Dedifferentiated amniotic fluid mesenchymal stem cell (primary cell): ENCODE results near the gene CRYBG1.
"Not testable (repeated sequence)": the region's sequence is repeated elsewhere in the genome, so short reads cannot be mapped to it uniquely, and the experiment has no call there.

Experiments used
- DNase-seq: peaks from one replicate; pipeline ENCODE4 v3.0.0-alpha.2; 2016; ENCODE audit errors: extremely low spot score

Gene CRYBG1

DNA sequence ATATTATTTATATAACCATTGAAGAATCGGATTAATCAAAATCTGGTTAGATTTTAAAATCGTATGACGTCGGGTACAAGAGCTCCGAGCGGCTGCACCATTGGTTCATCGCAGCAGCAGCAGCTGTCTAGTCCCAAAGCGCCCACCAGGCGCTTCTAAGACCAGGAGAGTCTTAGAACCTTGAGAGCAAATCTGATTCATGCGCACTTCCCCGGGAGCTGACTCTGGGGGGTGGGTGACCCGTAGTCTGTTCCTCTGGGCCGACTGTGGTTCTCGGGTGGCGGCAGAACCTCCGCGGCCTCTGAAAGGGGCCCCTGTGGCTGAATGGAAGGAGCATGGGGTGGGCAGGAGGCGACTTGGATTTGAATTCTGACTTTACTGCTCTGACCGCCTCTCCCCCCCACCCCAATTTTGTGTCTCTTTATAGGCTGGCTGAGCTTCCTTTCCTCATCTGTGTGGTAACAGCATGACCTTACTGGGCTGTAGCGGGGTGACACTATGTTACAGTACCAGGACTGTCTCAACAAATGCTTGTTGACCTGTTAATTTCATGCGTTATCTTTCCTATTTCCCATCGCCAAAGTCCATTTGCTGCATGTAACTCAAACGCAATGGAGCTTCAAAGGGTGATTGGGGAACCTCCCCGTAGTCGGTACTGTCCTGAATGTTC, 149.0 kb downstream of the CRYBG1 start:
- DNase-seq = no peak

GRCh38 chr6:106510090-106510970, 149.8 kb downstream of the CRYBG1 start:
- peak; percentile 47 for DNase-seq

- DNase-seq = peak; percentile 59
These were observed 151.0 kb downstream of the CRYBG1 start for GRCh38 chr6:106511288-106512047.

DNA sequence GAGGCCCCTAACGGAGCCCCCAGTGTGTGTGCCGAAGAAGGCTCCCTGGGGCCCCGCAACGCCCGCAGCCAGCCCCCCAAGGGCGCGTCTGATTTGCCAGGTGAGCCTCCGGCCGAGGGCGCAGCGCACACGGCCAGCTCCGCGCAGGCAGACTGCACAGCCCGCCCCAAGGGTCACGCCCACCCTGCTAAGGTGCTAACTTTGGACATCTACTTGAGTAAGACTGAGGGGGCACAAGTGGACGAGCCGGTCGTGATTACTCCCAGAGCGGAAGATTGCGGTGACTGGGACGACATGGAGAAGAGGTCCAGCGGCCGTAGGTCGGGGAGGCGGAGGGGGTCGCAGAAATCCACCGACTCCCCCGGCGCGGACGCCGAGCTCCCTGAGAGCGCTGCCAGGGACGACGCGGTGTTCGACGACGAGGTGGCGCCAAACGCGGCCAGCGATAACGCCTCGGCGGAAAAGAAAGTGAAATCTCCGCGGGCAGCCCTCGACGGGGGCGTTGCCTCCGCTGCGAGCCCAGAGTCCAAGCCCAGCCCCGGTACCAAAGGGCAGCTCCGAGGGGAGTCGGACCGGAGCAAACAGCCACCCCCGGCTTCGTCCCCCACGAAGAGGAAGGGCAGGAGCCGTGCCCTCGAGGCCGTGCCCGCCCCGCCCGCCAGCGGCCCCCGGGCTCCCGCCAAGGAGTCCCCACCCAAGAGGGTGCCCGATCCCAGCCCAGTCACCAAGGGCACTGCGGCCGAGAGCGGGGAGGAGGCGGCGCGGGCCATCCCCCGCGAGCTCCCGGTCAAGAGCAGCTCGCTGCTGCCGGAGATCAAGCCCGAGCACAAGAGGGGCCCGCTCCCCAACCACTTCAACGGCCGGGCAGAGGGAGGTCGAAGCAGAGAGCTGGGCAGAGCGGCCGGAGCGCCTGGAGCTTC, 151.8 kb downstream of the CRYBG1 start:
- no peak for DNase-seq

- no peak for DNase-seq
These were observed 152.6 kb downstream of the CRYBG1 start for GRCh38 chr6:106512968-106513574.

DNA sequence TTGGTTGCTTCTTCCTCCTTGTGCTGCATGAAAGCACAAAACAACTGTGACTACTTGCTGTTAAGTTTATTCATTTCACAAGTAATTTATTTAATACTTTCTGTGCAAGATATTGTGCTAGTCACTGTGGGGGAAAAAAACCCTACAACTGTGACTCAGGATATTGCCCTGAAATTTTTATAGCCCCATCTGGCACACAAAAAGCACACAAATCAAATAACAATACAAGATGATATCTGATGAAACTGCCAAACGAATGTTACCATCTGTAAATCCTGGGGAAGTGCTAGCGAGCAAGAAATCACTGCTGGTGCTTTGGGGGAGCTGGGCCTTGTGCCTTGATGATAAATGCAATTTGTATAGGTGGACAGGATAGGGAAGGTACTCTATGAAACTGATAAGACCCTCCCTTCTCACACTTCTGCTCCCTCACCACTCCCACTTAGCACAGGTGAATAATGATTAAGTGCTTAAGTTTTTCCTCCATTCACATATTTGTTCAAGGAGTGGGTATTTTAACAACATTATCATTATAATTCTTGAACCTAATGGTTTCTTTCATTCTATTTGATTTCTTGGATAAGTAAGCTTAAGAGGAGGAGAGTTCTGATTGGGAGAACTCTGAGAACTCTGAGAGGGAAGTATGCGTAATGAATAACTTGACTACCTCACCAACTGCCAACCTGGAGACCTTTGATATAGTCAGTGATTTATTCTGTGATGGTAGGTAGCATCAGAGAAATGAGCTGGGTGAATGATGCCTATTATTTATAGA, 153.5 kb downstream of the CRYBG1 start:
- DNase-seq = no peak

GRCh38 chr6:106514583-106514885, 154.0 kb downstream of the CRYBG1 start:
- DNase-seq = no peak

DNA sequence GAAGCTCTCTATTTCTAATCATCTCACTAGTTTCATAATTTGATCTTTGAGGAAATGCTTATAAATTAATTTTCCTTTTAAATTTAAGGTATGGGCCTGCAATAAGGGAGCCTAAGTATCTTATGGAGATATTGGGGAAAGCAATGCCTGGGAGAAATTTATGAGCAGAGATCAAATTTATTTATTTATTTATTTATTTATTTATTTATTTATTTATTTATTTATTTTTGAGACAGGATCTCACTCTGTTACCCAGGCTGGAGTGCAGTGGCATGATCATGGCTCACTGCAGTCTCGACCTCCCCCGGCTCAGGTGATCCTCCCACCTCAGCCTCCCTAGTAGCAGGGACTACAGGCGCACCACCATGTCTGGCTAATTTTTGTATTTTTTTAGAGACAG, 155.1 kb downstream of the CRYBG1 start:
- not testable (repeated sequence) for DNase-seq

GRCh38 chr6:106516616-106517015, 156.1 kb downstream of the CRYBG1 start:
- DNase-seq = no peak

- DNase-seq = no peak
These were observed 157.2 kb downstream of the CRYBG1 start for GRCh38 chr6:106517706-106518105.

- no peak for DNase-seq
These were observed 158.2 kb downstream of the CRYBG1 start for GRCh38 chr6:106518748-106519147.

GRCh38 chr6:106519460-106520394, 159.2 kb downstream of the CRYBG1 start:
- DNase-seq = peak; percentile 64

DNA sequence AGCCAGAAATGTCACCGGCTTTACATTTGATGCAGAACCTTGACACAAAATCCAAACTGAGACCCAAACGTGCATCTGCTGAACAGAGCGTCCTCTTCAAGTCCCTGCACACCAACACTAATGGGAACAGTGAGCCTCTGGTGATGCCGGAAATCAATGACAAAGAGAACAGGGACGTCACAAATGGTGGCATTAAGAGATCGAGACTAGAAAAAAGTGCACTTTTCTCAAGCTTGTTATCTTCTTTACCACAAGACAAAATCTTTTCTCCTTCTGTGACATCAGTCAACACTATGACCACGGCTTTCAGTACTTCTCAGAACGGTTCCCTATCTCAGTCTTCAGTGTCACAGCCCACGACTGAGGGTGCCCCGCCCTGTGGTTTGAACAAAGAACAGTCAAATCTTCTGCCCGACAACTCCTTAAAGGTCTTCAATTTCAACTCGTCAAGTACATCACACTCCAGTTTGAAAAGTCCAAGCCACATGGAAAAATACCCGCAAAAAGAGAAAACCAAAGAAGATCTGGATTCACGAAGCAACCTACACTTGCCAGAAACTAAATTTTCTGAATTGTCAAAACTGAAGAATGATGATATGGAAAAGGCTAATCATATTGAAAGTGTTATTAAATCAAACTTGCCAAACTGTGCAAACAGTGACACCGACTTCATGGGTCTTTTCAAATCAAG, 160.3 kb downstream of the CRYBG1 start:
- DNase-seq = no peak

DNA sequence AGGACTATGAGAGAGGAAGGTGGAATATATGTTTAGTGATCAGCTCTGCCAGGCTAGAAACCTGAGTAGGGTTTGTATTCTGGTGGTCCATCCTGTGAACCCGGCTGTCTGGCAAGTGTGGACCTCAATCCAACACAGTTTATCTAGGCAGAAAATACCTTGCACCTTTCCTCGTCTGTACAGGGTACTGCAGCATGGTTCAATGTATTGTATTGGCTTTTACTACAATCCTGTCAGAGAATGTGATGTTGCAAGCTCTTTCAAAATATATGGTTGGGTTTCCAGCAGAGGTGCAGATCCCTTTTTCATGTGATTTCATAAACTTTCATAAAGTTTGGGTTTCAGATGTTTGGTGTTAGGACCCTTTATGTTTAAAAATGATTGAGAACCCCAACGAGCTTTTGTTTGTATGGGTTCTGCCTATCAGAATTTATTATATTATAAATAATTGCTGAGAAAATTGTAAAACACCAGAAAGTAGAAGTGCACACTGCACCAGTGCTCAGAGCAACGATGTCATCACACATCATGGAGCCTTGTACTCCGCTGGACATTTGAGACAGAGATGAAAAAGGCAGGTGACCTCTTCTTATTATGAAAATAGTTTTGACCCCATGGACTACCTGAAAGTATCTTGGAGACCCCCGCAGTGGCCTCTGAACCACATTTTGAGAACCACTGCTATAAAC, 162.2 kb downstream of the CRYBG1 start:
- DNase-seq = no peak

GRCh38 chr6:106525107-106525881, 164.8 kb downstream of the CRYBG1 start:
- no peak for DNase-seq

DNA sequence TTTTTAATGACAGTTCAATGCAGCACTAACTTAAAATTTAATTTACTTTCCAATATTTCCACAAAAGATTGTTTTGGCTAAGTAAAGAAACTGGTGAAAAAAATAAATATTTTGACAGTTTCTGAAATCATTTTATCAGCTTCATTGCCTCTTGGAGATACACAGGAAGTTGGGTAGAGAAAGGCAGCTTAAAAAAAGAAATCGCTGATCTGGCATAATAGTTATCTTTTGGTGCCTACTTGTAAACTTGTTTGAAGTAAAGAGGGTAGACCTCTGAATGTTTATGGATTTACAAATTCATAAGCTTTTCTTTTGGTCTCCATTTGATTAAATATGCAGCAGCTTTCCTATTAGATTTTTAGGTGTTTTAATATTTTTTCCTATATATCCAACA, 165.4 kb downstream of the CRYBG1 start:
- no peak for DNase-seq

GRCh38 chr6:106527117-106527516, 166.6 kb downstream of the CRYBG1 start:
- no peak for DNase-seq
